ENCODE results near the gene GALNT11.

GALNT11 gene

GRCh38 chr7:152048051-152048450, 22.6 kb downstream of the GALNT11 start:
- DNase-seq (ENCODE audit: low read depth in 2 of 2): no peak
- no peak overlapping the region for H3K4me3 ChIP-seq (replicated peaks in 1 of 2; ENCODE audit: low read depth in 2 of 2, low read length in 2 of 2)
- TF ChIP-seq, protein P1, sequence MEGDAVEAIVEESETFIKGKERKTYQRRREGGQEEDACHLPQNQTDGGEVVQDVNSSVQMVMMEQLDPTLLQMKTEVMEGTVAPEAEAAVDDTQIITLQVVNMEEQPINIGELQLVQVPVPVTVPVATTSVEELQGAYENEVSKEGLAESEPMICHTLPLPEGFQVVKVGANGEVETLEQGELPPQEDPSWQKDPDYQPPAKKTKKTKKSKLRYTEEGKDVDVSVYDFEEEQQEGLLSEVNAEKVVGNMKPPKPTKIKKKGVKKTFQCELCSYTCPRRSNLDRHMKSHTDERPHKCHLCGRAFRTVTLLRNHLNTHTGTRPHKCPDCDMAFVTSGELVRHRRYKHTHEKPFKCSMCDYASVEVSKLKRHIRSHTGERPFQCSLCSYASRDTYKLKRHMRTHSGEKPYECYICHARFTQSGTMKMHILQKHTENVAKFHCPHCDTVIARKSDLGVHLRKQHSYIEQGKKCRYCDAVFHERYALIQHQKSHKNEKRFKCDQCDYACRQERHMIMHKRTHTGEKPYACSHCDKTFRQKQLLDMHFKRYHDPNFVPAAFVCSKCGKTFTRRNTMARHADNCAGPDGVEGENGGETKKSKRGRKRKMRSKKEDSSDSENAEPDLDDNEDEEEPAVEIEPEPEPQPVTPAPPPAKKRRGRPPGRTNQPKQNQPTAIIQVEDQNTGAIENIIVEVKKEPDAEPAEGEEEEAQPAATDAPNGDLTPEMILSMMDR (IDR thresholded peaks at IDR 0.05; ENCODE audit: low read depth, low read length): no peak

GRCh38 chr7:152050547-152050971, 25.1 kb downstream of the GALNT11 start:
- TF ChIP-seq, protein P1 (IDR thresholded peaks at IDR 0.05; ENCODE audit: low read depth, low read length): no peak
- H3K4me3 ChIP-seq (replicated peaks in 1 of 2; ENCODE audit: low read depth in 2 of 2, low read length in 2 of 2): no peak overlapping the region
- peak in 1 of 2 donors; percentile 80 for DNase-seq (ENCODE audit: low read depth in 2 of 2)

DNA sequence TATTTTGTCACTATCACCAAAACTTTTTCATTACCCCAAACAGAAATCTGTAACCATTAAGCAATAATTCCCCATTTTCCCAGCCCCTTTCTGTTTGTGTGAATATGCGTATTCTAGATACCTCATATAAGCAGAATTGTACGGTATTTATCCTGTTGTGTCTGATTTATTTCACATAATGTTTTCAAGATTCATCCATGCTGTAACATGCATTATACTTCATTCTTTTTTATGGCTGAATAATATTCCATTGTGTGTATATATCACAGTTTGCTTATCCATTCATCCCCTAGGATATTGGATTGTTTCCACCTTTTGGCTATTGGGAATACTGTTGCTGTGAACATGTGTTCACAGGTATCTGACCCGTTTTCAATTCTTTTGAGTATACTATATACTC, 26.5 kb downstream of the GALNT11 start:
- TF ChIP-seq, protein P1 (IDR thresholded peaks at IDR 0.05; ENCODE audit: low read depth, low read length): no peak
- DNase-seq (ENCODE audit: low read depth in 2 of 2): no peak
- H3K4me3 ChIP-seq (replicated peaks in 1 of 2; ENCODE audit: low read depth in 2 of 2, low read length in 2 of 2): no peak overlapping the region

DNA sequence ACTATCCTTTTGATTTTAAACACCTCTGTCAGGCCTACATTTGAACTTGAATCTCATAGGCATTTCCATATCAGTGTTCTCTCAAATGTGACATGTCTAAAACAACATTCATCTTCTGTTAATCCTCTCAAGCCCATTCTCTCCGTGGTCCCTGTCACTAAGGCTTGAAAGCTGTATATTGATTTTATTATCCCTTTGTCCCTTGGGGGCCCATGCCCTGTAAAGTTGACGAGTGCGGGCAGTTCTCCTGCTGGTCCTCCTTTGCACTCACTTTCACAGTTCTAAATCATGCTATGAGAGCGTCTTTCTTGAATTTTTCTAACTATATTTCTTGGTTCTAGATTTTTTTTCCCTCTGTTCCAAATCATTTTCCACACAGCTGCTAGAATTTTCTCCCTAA, 27.3 kb downstream of the GALNT11 start:
- TF ChIP-seq, protein P1 (IDR thresholded peaks at IDR 0.05; ENCODE audit: low read depth, low read length): no peak
- H3K4me3 ChIP-seq (replicated peaks in 1 of 2; ENCODE audit: low read depth in 2 of 2, low read length in 2 of 2): no peak overlapping the region
- no peak for DNase-seq (ENCODE audit: low read depth in 2 of 2)

GRCh38 chr7:152054367-152055230, 29.1 kb downstream of the GALNT11 start:
- H3K4me3 ChIP-seq (replicated peaks in 1 of 2; ENCODE audit: low read depth in 2 of 2, low read length in 2 of 2): no peak overlapping the region
- DNase-seq (ENCODE audit: low read depth in 2 of 2): peak; percentile 81 to 83
- TF ChIP-seq, protein P1 (IDR thresholded peaks at IDR 0.05; ENCODE audit: low read depth, low read length): no peak

DNA sequence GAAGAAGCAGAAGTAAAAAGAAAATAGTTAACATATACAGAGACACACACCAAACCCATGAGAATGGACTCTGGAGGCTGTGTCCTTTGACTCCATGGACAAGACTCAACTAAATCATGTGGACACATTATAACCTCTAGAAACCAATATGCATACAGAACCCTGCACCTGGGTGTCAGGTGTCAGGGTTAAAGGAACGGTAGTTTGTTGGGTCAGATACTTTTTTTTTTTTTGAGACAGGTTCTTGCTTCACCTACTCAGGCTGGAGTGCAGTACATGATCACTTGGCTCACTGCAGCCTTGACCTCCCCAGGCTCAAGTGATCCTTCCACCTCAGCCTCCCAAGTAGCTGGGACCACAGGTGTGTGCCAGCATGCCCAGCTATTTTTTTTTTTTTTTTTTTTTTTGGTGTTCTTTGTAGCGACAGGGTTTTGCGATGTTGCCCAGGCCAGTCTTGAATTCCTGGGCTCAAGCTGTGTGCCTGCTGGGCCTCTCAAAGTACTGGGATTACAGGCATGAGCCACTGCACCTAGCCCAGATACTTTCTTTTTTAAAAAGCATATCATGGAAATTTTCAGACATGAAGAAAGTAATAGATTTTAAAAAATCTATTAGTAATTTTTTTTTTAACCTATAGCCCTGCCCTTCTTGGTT, 31.3 kb downstream of the GALNT11 start:
- DNase-seq (ENCODE audit: low read depth in 2 of 2): no peak
- TF ChIP-seq, protein P1 (IDR thresholded peaks at IDR 0.05; ENCODE audit: low read depth, low read length): no peak
- H3K4me3 ChIP-seq (replicated peaks in 1 of 2; ENCODE audit: low read depth in 2 of 2, low read length in 2 of 2): no peak overlapping the region
